Measurements from ENCODE around the gene DCTN4. TPM values are rescaled to one million over a fixed set of nuclear protein-coding genes. Genes with fewer than 3 reads are reported as not detected.

The DCTN4 gene
- total and polyA plus RNA-seq, 2 of the 8 experiments (the other 6 are each of a cell fraction or from before 2014, with no cell fraction given) = 20.5 to 42.7 TPM

- no peak for DNase-seq (ENCODE audit: low read depth in 1 of 2, low spot score in 2 of 2)
- H3K14ac ChIP-seq (ENCODE audit: insufficient read length) = no peak overlapping the region
- no peak overlapping the region for H2BK12ac ChIP-seq (ENCODE audit: low read depth, low read length)
- H3K23ac ChIP-seq (ENCODE audit: insufficient read length) = no peak overlapping the region
- H3K18ac ChIP-seq (ENCODE audit: extremely low read depth, low read length) = no peak overlapping the region
- no peak overlapping the region for H3K4me3 ChIP-seq (ENCODE audit: extremely low read depth in 1 of 4, insufficient read depth in 2 of 4, low read depth in 3 of 4, low read length in 4 of 4)
- no peak overlapping the region for H2BK15ac ChIP-seq (ENCODE audit: low read length)
- H3K4me2 ChIP-seq (ENCODE audit: insufficient read depth in 1 of 2, low read depth in 2 of 2, low read length in 2 of 2) = no peak overlapping the region
- H3K79me2 ChIP-seq (ENCODE audit: control insufficient read depth in 1 of 2, insufficient read depth in 2 of 2, low read length in 2 of 2) = peaks cover 0 to 15% of the 10 kb centered on the region in 2 experiments; a peak in 2 of 4 replicates
- H4K5ac ChIP-seq (ENCODE audit: insufficient read length, low read depth, low read length) = no peak overlapping the region
- no peaks in the 10 kb centered on the region for H4K20me1 ChIP-seq (replicated peaks in 1 of 2; ENCODE audit: control insufficient read depth in 1 of 2, insufficient read depth in 2 of 2, low read length in 2 of 2)
- H3K79me1 ChIP-seq (ENCODE audit: low read depth, low read length) = no peaks in the 10 kb centered on the region
- CTCF ChIA-PET (ENCODE audit: partially characterized antibody) = interaction anchor here (0.6 to 1.6 kb wide), 3 partner anchors 13 to 683 kb away, joined by 3 to 4 read pairs (median 4); no protein-coding TSS in a partner anchor
- H3K27me3 ChIP-seq (replicated peaks in 1 of 4; ENCODE audit: control insufficient read depth in 3 of 4, extremely low read depth in 1 of 4, insufficient read depth in 3 of 4, low read length in 3 of 4) = no peaks in the 10 kb centered on the region
- no peak overlapping the region for H2BK120ac ChIP-seq (replicated peaks; ENCODE audit: low read depth, low read length)
- no peaks in the 10 kb centered on the region for H3K23me2 ChIP-seq (ENCODE audit: low read depth, low read length)
- FAIRE-seq = no peak
- no peak overlapping the region for H4K91ac ChIP-seq (replicated peaks; ENCODE audit: insufficient read length, low read length)
- no peak overlapping the region for H2AK5ac ChIP-seq (ENCODE audit: low read depth, low read length)
- H3K9ac ChIP-seq (replicated peaks in 1 of 4; ENCODE audit: extremely low read depth in 1 of 4, low read depth in 3 of 4, low read length in 3 of 4) = no peak overlapping the region
- no peak for TF ChIP-seq SRF (IDR thresholded peaks at IDR 0.05; ENCODE audit: low read depth, low read length)
- no peak for TF ChIP-seq KDM1A (IDR thresholded peaks at IDR 0.05; ENCODE audit: borderline replicate concordance, low read length)
- TF ChIP-seq POLR2A (IDR thresholded peaks at IDR 0.05; ENCODE audit: control extremely low read depth in 1 of 2, low read depth in 2 of 2, low read length in 2 of 2) = no peak
- TF ChIP-seq CTBP2 (IDR thresholded peaks at IDR 0.05; ENCODE audit: borderline replicate concordance, insufficient read depth, insufficient read length, low read length) = no peak
- peaks cover 4 to 45% (median 18%) of the 10 kb centered on the region in 4 experiments; a peak in 7 of 8 replicates for H3K36me3 ChIP-seq (ENCODE audit: control insufficient read depth in 2 of 4, insufficient read depth in 4 of 4, low read length in 3 of 4)
- POLR2A ChIA-PET (ENCODE audit: partially characterized antibody) = interaction anchor here (0.8 to 1.4 kb wide), 3 partner anchors 8 to 50 kb away, joined by 3 read pairs; partner anchors contain the start of genes DCTN4 and RBM22
- no peak overlapping the region for H4K8ac ChIP-seq (ENCODE audit: extremely low read depth, insufficient read depth, low read length)
- no peak overlapping the region for H2BK5ac ChIP-seq (ENCODE audit: low read depth, low read length)
- WGBS, 2 experiments (ENCODE audit: extremely low coverage in 1 of 2, insufficient coverage in 1 of 2, insufficient read length in 1 of 2, insufficient replicate concordance in 2 of 2, low coverage in 1 of 2, low lambda C conversion rate in 2 of 2, missing lambda C conversion rate in 1 of 2) = 86% methylated on average over 2 of the region's 2 CpGs; no CpG with 5 or more reads in 1 of the 2 experiments
- H3K4me1 ChIP-seq (replicated peaks in 1 of 4; ENCODE audit: control insufficient read depth in 3 of 4, insufficient read depth in 4 of 4, low read length in 3 of 4) = no peaks in the 10 kb centered on the region
- H3K4ac ChIP-seq (replicated peaks; ENCODE audit: insufficient read length, low read depth, low read length) = no peak overlapping the region
- H3K9me3 ChIP-seq (ENCODE audit: insufficient read depth in 2 of 2, low read depth in 1 of 2, low read length in 1 of 2) = no peaks in the 10 kb centered on the region
- H2AFZ ChIP-seq (ENCODE audit: low read length) = no peak overlapping the region
- H3K56ac ChIP-seq (replicated peaks; ENCODE audit: insufficient read length, low read depth, low read length) = no peak overlapping the region
- H2BK20ac ChIP-seq (ENCODE audit: low read length) = no peak overlapping the region
- H3K27ac ChIP-seq (ENCODE audit: low read depth, low read length) = no peak overlapping the region
Measured at GRCh38 chr5:150750469-150750868, 8.3 kb downstream of the DCTN4 start.

Measured in H1 (cell line).